HEK293T (cell line): ENCODE measurements around the gene ERRFI1.

Experiments used
- ARNT ChIP-seq: fragments of 450-650 bp; IDR thresholded peaks from 2 replicates; pipeline ENCODE4 v1.6.1; 2017; ENCODE audit warnings: mild to moderate bottlenecking
- BHLHE40 ChIP-seq: fragments of 450-650 bp; IDR thresholded peaks from 2 replicates; pipeline ENCODE4 v1.6.1; 2016; ENCODE audit warnings: mild to moderate bottlenecking, moderate library complexity, borderline replicate concordance
- CTBP1 ChIP-seq: fragments of 450-650 bp; IDR thresholded peaks from 2 replicates; pipeline ENCODE4 v1.6.1; 2016; ENCODE audit warnings: borderline replicate concordance
- ELF4 ChIP-seq: fragments of 450-650 bp; IDR thresholded peaks from 2 replicates; pipeline ENCODE4 v1.6.1; 2017; ENCODE audit warnings: antibody characterized with exemption
- FOXA1 ChIP-seq: fragments of 450-650 bp; IDR thresholded peaks from 2 replicates; pipeline ENCODE4 v1.6.1; 2016; ENCODE audit warnings: mild to moderate bottlenecking
- FOXK2 ChIP-seq: fragments of 450-650 bp; IDR thresholded peaks from 2 replicates; pipeline ENCODE4 v1.6.1; 2016; ENCODE audit warnings: mild to moderate bottlenecking
- FOXM1 ChIP-seq: fragments of 450-650 bp; IDR thresholded peaks from 2 replicates; pipeline ENCODE4 v1.6.1; 2017; ENCODE audit warnings: mild to moderate bottlenecking, borderline replicate concordance
- HDGF ChIP-seq: fragments of 450-650 bp; IDR thresholded peaks from 2 replicates; pipeline ENCODE4 v1.6.1; 2017; ENCODE audit warnings: antibody characterized with exemption, borderline replicate concordance
- L3MBTL2 ChIP-seq: fragments of 450-650 bp; conservative IDR thresholded peaks from 2 replicates; pipeline ENCODE4 v1.6.1; 2016; ENCODE audit warnings: mild to moderate bottlenecking
- NFRKB ChIP-seq: fragments of 450-650 bp; IDR thresholded peaks from 2 replicates; pipeline ENCODE4 v1.6.1; 2016; ENCODE audit warnings: mild to moderate bottlenecking, moderate library complexity
- PKNOX1 ChIP-seq: fragments of 450-650 bp; IDR thresholded peaks from 2 replicates; pipeline ENCODE4 v1.6.1; 2016
- SP1 ChIP-seq: fragments of 450-650 bp; IDR thresholded peaks from 2 replicates; pipeline ENCODE4 v1.6.1; 2017
- SUZ12 ChIP-seq: fragments of 450-650 bp; IDR thresholded peaks from 2 replicates; pipeline ENCODE4 v1.6.1; 2016; ENCODE audit warnings: mild to moderate bottlenecking

- TF ChIP-seq ELF4 = no peak
- TF ChIP-seq SUZ12 = no peak
- TF ChIP-seq L3MBTL2 = no peak
- TF ChIP-seq SP1 = no peak
- TF ChIP-seq ARNT = no peak
- no peak for TF ChIP-seq CTBP1
- no peak for TF ChIP-seq BHLHE40
- no peak for TF ChIP-seq FOXM1
- TF ChIP-seq HDGF = no peak
- TF ChIP-seq FOXA1 = no peak
- TF ChIP-seq NFRKB = no peak
- no peak for TF ChIP-seq FOXK2
- TF ChIP-seq PKNOX1 = no peak
Measured at GRCh38 chr1:8039071-8039470, 13.0 kb upstream of the ERRFI1 start.
